ENCODE data around the gene MDN1. TPM values are rescaled to one million over a fixed set of nuclear protein-coding genes. Genes with fewer than 3 reads are reported as not detected.

MDN1 gene
- total and polyA plus RNA-seq, 2 of the 13 experiments (the other 11 are each of a cell fraction or from before 2014, with no cell fraction given): 18.8 to 52.9 TPM

GRCh38 chr6:89777455-89777854 is 42.1 kb downstream of the MDN1 start:
- no peak overlapping the region for H3K4me2 ChIP-seq (ENCODE audit: low read depth, low read length)
- H3K4me1 ChIP-seq (ENCODE audit: insufficient read depth, low read length): peaks cover 22% of the 10 kb centered on the region
- BruUV-seq (replicated peaks): no TSS peak
- H4K20me1 ChIP-seq (ENCODE audit: insufficient read depth, low read length): no peaks in the 10 kb centered on the region
- H3K27ac ChIP-seq (ENCODE audit: extremely low read length, insufficient read depth, low read length): peak overlapping the region; percentile 27
- H2AFZ ChIP-seq (ENCODE audit: low read length): no peak overlapping the region
- no peak for ATAC-seq
- no peak for FAIRE-seq
- no peak overlapping the region for H3K9ac ChIP-seq (ENCODE audit: insufficient read depth, low read depth, low read length)
- intact Hi-C loops (cut with micrococcal nuclease; ENCODE audit: unreplicated experiment) (no loop called here), in situ Hi-C loops (cut with HindIII; ENCODE audit: extremely low pct_ligation_motif_present, low pct_unique_long_range_greater_than_20kb) (no loop called here)
- ChIA-PET CTCF (ENCODE audit: low intra/inter-chr PET ratio, low total read pairs) (no interaction called here), POLR2A (no interaction called here)
- DNase-seq (ENCODE audit: low spot score): no peak
- WGBS (ENCODE audit: low lambda C conversion rate): 100% methylated on average over 2 of the region's 2 CpGs
- H3K79me2 ChIP-seq (ENCODE audit: insufficient read depth, low read length): no peaks in the 10 kb centered on the region
- no peaks in the 10 kb centered on the region for H3K27me3 ChIP-seq (ENCODE audit: control insufficient read depth in 1 of 2, insufficient read depth in 2 of 2, low read length in 2 of 2)
- H3K4me3 ChIP-seq (replicated peaks in 1 of 3; ENCODE audit: insufficient read depth in 1 of 3, low read depth in 2 of 3, low read length in 3 of 3): no peak overlapping the region
- H3K36me3 ChIP-seq (replicated peaks in 1 of 2; ENCODE audit: control insufficient read depth in 1 of 2, insufficient read depth in 2 of 2, low read length in 2 of 2): peaks cover 12 to 55% of the 10 kb centered on the region in 2 experiments
- H3K9me3 ChIP-seq (ENCODE audit: low read length): no peaks in the 10 kb centered on the region
- TF ChIP-seq ZNF24 (IDR thresholded peaks at IDR 0.05) (no peak), ZXDC (CRISPR knock-in tag; IDR thresholded peaks at IDR 0.05) (no peak), ZNF230 (CRISPR knock-in tag; IDR thresholded peaks at IDR 0.05) (no peak), HDAC1 (CRISPR knock-in tag; IDR thresholded peaks at IDR 0.05) (no peak), KMT2A (CRISPR knock-in tag; IDR thresholded peaks at IDR 0.05) (no peak), RFX1 (IDR thresholded peaks at IDR 0.05) (no peak), ZNF337 (CRISPR knock-in tag; IDR thresholded peaks at IDR 0.05; ENCODE audit: borderline replicate concordance, low read depth) (no peak), IRX3 (CRISPR knock-in tag; IDR thresholded peaks at IDR 0.05; ENCODE audit: borderline replicate concordance, low read depth) (no peak), HIC2 (CRISPR knock-in tag; IDR thresholded peaks at IDR 0.05; ENCODE audit: low read depth) (no peak)

Measured in HepG2 (cell line).